Smooth muscle cell of the brain vasculature (primary cell): ENCODE data around the gene KCNAB1.
"Not testable (repeated sequence)": the region's sequence is repeated elsewhere in the genome, so short reads cannot be mapped to it uniquely, and the experiment has no call there.

Source experiments
- DNase-seq: peaks from one replicate; pipeline ENCODE4 v3.0.0-alpha.2; 2012; ENCODE audit warnings: low read depth, low spot score

KCNAB1 gene

GRCh38 chr3:156137397-156137796 lies 17.0 kb downstream of the KCNAB1 start:
- DNase-seq, result not testable (repeated sequence)

GRCh38 chr3:156140001-156140595 lies 19.7 kb downstream of the KCNAB1 start:
- DNase-seq, result no peak

GRCh38 chr3:156142702-156143101 lies 22.3 kb downstream of the KCNAB1 start:
- DNase-seq, result no peak

GRCh38 chr3:156143136-156143535 lies 22.8 kb downstream of the KCNAB1 start:
- no peak for DNase-seq

GRCh38 chr3:156144060-156144459 lies 23.7 kb downstream of the KCNAB1 start:
- no peak for DNase-seq

- DNase-seq, result no peak
These were observed 25.5 kb downstream of the KCNAB1 start for GRCh38 chr3:156145866-156146265.

- DNase-seq, result no peak
These were observed 28.1 kb downstream of the KCNAB1 start for GRCh38 chr3:156148345-156148945.

GRCh38 chr3:156148946-156149381 lies 28.6 kb downstream of the KCNAB1 start:
- DNase-seq, result no peak

- no peak for DNase-seq
These were observed 29.5 kb downstream of the KCNAB1 start for GRCh38 chr3:156149876-156150275.

GRCh38 chr3:156150434-156151066 lies 30.2 kb downstream of the KCNAB1 start:
- peak; percentile 33 for DNase-seq

GRCh38 chr3:156151824-156152428 lies 31.5 kb downstream of the KCNAB1 start:
- peak; percentile 33 for DNase-seq

GRCh38 chr3:156158656-156159295 lies 38.4 kb downstream of the KCNAB1 start:
- no peak for DNase-seq

- DNase-seq, result no peak
These were observed 40.3 kb downstream of the KCNAB1 start for GRCh38 chr3:156160647-156161046.

GRCh38 chr3:156161172-156161571 lies 40.8 kb downstream of the KCNAB1 start:
- no peak for DNase-seq

GRCh38 chr3:156163848-156164247 lies 43.5 kb downstream of the KCNAB1 start:
- DNase-seq, result no peak

GRCh38 chr3:156166808-156167207 lies 46.4 kb downstream of the KCNAB1 start:
- no peak for DNase-seq

- DNase-seq, result no peak
These were observed 50.2 kb downstream of the KCNAB1 start for GRCh38 chr3:156170571-156170970.

GRCh38 chr3:156171281-156172267 lies 51.2 kb downstream of the KCNAB1 start:
- no peak for DNase-seq

GRCh38 chr3:156172536-156172935 lies 52.2 kb downstream of the KCNAB1 start:
- DNase-seq, result no peak

GRCh38 chr3:156174229-156174847 lies 54.0 kb downstream of the KCNAB1 start:
- no peak for DNase-seq

GRCh38 chr3:156175570-156175969 lies 55.2 kb downstream of the KCNAB1 start:
- DNase-seq, result no peak
